HG03175 (cell line): ENCODE measurements around the gene AGAP1.

Experiments used
- ATAC-seq: cut with Tn5 transposase; IDR thresholded peaks from one replicate; pipeline ENCODE4 v1.9.1; 2021; ENCODE audit warnings: mild to moderate bottlenecking, moderate library complexity; ENCODE audit not compliant: unreplicated experiment

Gene AGAP1

DNA sequence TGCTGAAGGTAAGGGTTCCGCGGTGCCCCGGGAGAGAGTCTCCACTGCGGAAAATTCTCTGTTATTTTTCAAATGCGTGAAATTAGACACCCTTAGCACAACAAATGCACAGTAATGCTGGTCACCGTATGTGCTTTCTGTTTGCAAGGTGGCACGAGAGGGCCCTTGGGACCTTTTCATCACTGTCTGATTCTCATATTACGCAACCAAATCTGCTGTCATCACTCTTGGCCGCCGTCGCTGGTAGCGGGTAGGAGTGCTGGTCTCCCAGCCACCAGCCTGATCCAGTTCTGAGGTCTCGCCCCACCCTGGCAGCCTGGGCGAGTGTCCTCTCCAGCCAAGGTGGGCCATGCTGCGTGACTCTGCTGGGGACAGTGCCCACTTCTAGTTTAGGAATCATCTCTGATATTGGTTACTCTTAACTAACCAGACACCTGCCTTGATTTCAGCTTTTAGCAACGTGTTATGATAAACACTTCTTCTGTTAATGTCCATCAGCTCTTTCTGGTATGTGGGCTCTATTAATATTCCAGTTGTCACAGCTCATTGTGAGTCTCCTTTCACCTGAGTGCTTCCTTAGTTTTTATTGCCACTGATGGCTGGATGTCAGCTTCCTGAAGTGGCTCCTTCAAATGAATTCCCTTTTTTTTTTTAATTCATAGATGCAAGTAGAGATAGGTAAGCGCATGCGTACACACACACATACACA lies 474.9 kb downstream of the AGAP1 start:
- ATAC-seq = no peak

DNA sequence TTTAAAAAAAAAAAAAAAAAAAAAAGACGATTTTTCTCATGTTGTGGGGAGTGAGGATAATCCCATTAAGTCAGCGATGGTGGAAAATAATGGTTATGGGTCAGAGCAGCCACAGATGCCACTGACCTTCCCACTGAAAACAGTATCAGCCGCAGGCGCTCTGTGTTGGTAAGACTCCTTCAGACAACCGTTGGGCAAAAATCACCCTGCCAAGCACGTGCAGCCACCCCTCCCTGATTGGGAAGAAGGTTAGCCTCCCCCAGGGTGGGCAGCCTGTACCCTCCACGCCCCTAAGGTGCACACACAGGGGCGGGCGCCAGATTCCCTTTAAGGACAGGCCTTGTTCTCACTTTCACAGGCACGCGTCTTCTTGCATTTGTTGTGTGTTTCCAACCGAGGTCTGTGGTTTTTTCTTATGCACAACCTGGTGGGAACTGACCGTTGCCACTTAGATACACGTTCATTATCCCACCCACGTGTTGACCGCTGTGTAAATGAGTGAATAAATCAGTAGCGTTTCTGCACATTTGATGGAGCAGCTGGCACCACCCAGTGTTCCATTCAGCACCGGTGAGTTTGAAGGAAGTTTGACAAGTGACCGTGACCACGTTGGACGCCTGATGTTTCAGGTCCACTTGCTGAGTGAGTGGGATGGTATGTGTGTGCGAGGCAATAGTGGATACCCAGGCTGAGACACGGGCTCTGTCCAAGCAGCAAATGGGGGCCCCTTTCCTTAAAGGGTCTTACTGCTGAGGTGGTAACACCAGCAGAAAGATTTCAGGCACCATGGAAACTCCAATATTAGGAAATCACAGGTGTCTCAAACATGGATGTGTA lies 476.6 kb downstream of the AGAP1 start:
- no peak for ATAC-seq

DNA sequence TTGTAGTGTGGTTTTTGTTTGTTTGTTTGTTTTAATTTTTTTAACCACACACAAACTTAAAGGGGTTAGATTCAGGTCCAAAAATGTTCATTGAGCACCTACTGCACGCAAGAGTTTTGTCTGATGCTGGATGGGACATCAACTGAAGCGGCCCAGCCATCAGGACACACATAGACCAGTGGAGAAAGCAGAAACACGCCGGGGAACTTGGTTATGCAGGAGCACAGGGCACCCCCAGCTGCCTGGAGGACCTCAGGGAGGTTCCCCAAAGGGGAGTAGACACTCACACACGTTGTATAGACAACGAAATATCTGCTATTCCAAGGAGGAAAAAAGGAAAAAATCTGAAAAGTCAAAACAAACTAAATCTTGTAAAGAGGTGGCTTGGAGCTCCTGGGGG lies 482.7 kb downstream of the AGAP1 start:
- ATAC-seq = no peak

DNA sequence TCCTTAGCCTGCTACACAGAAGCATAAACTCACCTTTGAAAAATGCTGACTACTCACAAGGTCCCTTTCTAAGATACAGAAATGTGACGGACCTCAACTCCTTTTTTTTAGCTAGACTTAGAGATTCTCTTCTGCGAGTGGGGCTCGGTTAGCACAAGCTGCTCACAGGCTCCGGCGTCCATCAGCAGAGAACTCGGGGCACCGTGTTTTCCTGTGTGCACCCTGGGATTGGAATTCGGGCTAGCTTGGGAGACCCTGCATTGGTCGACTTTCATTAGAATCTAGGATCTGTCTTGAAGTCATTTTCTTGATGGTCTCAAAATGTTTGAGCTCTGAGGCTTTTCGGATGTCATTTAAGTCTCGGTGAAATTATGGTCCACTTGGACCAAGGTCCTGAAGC lies 483.1 kb downstream of the AGAP1 start:
- no peak for ATAC-seq

DNA sequence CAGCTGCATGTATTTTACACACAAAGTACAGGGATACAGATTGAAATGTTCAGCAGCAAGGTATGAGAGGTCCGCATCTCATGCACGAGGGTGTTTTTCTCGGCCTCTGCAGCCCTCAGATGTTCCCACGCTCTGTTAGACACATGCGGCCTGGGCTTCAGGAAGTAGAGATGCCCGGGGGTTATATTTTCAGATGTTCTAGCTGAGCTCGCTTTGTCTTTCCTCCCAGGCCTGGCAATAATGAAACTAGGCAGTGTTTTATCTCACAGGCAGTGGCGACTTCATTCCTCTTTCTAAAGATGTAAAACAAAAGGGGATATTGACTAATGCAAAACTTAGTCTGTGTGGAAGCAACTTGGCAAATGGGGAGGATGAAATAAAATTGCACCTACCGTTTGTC lies 483.6 kb downstream of the AGAP1 start:
- ATAC-seq = no peak

DNA sequence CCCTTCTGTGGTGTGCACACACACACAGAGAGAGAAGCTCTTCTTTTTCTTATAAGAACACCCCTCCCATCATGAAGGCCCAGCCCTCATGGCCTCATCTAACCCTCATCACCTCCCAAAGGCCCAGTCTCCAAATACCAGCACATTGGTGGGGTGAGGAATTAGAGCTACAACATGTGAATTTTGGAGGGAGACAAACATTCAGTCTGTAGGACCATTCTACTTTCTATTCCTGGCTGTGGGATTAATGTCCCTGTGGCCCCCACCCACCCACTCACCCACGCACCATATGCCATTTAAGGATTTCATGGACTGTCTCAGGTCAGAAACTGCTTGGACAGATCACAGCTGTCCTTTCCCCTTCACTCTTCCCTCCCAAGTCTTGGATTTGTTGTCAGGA lies 484.2 kb downstream of the AGAP1 start:
- ATAC-seq = no peak

DNA sequence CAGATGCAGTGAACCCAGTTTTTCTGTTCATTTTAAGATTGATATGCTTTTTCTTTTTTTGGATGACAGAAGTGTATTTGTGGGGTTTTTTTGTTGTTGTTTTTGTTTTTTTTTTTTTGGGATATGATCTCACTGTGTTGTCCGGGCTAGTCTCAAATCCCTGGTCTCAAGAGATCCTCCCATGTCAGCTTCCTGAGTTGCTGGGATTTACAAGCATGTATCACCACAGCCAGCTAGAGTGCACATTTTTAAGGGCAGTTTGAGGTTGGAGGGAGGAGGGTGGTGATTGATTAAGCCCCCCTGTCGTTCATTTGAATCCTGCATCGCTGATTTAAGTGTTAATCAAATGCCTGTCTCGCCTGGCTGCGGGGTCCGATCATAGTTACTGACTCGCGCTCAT lies 485.2 kb downstream of the AGAP1 start:
- no peak for ATAC-seq

DNA sequence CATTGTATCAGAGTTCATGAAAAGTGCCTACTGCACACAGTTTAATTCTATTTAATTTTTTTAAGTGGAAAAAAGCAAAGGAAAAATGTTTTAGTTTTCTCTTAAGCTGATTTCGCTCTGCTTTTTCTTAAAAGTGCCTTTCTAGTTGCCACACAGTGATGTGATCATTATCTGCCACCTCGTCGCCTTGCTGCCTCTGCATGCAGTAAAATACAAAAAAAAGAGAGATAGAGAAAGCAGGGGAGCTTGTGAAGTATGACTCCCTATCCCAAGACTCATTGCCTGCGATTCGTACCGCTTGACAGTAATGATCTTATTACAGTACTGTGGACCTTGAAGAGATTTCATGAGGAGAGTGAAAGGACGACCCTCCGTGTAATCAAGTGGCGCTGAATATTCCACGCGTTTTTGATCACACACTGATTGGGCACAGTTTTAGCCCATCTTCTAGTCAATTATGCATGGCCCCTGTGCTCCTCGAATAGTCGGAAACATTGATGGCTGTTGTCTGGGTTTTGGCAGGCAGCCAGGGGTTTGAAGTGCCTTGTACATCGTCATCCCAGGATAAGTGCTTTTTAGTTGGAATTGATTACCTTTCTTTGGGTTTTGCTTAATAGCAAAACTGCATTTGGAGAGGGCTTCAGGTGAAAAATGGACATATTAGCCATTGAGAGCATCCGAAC lies 486.1 kb downstream of the AGAP1 start:
- no peak for ATAC-seq

DNA sequence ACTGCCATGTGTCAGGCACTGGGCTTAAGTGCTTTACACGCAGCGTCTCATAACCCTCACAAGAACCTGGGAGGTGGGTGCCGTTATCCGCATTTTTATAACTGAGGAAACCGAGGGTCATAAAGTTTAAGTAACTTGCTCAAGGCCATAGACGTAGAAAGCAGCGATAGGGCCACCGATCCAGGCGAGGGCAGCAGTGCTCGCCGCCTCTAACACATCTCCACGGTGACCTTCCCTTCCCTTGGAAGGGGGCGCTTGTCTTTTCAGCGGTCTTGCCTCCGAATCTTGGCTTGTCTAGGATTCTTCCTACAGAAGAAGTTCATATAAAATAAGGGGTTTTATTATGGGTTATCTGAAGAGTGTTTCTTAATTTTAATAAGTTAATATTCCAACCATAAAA lies 487.8 kb downstream of the AGAP1 start:
- no peak for ATAC-seq

DNA sequence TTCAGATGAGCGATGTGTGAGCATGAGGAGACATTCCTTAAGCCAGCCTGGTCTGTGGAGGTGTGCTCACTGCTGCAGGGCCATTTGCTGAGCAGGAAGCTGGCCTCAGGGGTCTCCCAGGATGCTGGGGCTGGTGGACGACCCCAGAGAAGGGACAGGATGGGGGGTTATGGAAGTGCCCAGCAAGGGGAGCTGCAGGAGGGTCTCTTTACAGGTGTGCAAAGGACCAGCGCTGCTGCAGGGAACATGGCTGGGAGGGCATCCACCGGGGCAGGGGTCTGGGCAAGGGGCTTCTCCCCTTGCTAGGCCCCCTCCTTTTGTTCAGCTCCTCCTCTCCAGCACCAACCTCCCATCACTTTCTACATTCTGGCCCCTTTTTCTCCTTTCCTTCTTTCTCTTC lies 489.2 kb downstream of the AGAP1 start:
- ATAC-seq = no peak

DNA sequence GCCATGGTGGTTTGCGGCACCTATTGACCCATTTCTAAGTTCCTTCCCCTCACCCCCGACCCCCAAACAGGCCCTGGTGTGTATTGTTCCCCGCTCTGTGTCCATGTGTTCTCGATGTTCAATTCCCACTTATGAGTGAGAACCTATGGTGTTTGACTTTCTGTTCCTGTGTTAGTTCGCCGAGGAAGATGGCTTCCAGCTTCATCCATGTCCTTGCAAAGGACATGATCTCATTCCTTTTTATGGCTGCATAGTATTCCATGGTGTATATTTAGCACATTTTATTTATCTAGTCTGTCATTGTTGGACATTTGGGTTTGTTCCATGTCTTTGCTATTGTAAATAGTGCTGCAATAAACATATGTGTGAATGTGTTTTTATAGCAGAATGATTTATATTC lies 490.7 kb downstream of the AGAP1 start:
- ATAC-seq = no peak

DNA sequence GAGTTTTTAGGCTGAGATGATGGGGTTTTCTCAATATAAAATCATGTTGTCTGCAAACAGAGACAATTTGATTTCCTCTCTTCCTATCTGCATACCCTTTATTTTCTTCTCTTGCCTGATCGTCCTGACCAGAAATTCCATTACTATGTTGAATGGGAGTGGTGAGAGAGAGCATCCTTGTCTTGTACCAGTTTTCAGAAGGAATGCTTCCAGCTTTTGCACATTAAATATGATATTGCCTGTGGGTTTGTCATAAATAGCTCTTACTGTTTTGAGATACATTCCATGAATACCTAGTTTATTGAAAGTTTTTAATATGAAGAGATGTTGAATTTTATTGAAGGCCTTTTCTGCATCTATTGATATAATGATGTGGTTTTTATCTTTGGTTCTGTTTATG lies 492.5 kb downstream of the AGAP1 start:
- no peak for ATAC-seq

DNA sequence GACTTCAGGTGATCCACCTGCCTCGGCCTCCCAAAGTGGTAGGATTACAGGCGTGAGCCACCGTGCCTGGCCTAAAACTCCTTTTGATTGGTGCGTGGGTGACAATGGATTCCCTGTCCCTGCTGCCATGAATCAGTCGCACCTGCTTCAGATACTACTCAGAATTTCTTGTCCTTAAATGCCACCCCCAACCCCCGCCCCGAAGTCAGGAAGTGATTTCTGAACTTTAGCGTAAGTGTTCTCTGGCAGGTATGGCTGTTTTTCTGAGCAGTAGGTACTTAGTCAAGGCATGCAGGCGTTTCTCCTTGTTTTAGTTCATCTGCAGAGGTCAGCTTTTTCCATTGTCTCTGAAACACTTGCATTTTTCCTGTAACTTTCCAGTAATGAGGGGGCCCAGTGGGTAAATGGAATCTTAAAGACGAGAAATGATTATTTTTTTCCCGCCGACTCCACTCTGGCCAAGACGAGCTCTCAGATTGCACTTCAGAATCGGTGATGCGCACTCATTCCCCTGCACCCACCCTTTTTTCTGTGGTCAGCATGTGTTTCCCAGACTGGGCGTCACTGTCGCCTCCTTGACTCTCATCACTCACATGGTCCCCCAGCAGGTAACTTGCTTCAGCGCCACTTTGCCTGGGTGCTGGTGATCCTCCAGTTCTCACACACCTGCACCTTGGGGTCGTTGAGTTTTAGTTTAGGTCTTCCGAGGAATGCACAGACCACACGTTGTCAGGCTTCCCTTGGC lies 494.6 kb downstream of the AGAP1 start:
- ATAC-seq = no peak

DNA sequence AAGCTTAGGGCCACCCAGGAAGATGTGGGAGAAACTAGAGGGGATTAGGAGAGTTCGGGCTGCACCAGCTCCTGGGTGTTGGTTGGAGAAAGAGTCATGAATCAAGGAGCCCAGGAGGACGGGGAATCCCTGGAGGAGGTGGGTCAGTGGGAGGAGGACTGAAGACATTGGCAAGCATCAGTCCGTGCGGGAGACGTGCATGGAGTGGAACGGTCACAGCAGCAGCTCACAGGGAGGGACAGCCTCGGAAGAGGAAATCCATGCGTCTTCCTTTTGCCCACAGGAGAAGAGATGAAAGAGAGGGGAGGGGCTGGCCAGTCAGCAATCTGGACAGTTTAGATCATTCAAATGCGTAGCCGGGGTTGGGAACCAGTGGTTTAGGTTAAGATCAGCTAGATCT lies 495.7 kb downstream of the AGAP1 start:
- no peak for ATAC-seq

DNA sequence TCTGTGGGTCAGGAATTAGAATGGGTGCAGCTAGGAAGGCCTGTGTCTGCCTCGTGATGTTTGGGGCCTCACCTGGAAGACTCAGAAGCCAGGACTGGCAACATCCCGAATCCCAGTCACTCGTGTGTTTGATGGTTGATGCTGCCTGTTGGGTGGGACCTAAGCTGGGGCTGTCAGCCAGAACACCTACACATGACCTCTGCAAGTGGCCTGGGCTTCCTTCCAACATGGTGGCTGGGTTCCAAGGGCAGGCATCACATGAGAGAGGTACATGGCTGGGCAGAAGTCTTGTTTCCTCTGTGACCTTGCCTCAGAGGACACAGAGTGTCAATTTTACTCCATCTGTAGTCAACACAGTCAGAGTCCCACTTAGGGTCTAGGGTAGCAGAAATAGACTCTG lies 496.5 kb downstream of the AGAP1 start:
- ATAC-seq = no peak

DNA sequence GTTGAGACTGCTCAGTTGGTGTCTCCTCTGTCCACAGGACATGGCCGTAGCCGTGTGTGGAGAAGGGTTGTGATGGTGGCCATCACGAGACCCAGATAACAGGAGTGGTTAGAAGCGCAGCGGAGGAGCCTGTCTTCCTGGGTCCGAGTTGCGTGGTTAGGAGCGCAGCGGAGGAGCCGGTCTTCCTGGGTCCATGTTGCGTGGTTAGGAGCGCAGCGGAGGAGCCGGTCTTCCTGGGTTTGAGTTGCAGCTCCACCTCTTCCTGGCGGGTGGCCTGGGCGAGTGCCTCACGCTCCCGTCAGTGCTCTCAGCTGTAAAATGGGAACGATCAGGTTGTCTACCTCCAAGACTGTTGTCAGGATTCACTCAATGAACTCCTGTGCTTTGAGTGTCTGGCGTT lies 498.2 kb downstream of the AGAP1 start:
- no peak for ATAC-seq

DNA sequence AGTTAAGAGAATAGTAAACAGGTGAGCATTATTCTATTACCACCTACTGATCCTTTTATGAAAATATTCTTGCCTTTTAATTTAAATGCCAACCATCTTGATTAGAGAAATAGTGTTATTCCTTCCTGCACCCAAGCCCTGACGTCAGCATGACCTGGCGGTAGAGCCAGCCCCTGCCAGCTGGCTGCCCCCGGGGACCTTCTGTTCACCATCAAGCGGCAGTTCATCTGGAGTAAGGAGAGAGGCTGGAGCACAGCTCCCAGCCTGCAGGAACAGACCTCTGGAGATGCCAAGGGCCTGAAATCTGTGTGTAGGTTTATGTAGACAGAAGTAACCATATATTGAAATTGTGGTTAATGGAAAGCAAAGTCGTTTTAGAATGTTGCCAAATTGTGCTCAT lies 502.6 kb downstream of the AGAP1 start:
- no peak for ATAC-seq

DNA sequence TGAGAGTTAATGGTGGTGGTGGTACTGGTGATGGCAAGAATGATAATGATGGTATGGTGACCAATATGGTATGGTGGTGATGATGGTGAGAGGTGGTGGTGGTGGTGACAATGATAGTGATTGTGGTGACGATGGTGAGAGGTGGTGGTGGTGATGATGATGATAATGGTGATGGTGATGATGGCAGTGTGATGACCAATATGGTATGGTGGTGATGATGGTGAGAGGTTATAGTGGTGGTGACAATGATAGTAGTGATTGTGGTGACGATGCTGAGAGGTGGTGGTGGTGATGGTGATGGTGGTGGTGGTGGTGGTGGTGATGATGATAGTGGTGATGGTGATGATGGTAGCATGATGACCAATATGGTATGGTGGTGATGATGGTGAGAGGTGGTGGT lies 505.2 kb downstream of the AGAP1 start:
- ATAC-seq = no peak

DNA sequence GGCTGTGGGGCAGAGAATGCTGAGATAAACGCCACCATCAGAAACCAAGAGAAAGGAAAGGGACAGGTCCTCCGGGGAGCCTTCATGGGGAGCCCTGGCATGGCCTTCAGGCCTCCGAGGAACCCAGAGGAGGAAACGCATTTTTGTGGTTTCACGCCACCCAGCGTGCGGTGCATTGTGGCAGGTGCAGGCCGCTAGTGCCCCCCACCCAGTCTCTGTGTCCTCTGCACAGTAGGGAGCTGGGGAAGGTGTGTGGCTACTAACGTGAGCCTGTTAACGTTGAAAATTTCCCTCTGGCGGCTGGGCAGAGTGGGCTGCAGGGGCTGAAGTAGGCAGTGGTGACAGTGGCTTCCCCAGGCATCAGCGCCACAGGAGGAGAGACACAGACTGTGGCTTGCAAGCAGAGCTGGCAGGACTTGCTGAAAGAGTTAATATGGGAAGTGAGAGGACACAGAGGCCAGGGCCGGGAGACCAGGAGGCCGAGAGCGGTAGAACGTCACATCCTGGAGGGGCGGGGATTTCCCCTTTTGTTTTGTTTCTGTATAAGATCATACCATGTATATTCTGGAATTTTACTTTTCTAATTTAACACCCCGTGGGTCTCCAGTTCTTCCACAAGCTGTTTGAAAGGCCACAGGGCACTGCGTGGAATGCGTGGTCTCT lies 507.5 kb downstream of the AGAP1 start:
- ATAC-seq = no peak

DNA sequence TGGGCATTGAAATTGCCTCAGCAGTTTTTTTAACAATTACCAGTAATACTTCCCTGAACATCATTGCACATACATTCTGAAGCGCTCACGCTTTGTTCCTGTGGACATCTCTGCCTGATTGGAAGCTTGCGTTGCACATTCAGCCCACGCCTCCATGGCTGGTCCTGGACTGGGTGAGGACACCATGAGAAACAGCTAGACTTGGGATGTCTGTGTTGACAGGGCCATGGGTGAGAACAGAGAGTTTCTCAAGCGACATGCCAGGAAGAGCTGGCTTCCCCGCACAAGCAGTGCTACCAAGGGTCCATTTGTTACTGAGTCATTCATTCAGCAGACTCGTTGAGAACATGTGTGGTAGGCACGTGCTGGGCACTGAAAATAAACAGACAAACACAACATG lies 508.0 kb downstream of the AGAP1 start:
- ATAC-seq = no peak

DNA sequence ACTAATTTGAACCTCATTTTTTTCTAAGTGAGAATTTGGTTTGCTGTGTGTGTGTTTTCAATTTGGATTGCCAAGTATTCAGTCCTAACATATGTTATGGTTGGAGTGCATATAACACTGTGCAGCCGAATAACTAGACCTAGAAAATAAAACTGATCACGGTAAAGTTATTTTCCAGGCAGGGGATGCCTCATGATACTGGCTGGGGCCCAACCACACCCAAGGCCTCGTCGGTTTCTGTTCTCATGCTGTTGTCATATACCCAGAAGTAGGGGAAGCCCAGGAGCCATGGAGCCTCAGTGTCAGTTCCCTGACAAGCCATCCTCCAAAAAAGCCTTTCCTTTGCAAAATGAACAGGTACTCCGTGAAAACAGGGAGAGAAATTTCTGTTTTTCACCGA lies 514.2 kb downstream of the AGAP1 start:
- no peak for ATAC-seq
